ENCODE results near the gene NCKAP5. TPM values are rescaled to one million over a fixed set of nuclear protein-coding genes. Genes with fewer than 3 reads are reported as not detected.

NCKAP5 gene
- total RNA-seq, 5 donors from 2014 or later (not counting 1 experiment from before 2014, with no cell fraction given): 0.06 TPM; not detected in 4

DNA sequence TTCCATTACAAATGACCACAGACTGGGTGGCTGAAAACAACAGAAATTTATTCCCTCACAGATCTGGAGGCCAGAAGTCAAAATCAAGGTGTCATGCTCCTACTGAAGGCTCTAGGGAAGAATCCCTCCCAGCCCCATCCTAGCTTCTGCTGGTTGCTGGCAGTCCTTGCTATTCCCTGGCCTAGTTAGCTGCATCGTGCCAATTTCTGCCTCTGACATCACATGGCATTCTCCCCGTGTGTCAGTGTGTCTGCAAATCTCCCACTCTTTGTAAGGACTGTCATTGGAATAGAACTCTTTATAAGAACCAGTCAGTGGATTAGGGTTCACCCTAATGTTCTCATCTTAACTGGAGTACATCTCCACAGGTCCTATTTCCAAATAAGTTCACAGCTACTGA, 30.5 kb upstream of the NCKAP5 start:
- WGBS (ENCODE audit: insufficient coverage): 67% methylated on average over 1 of the region's 2 CpGs
- no peak overlapping the region for H3K4me3 ChIP-seq (ENCODE audit: control insufficient read depth in 1 of 2, extremely low read depth in 1 of 2, low read length in 1 of 2)
- no peak for ATAC-seq (replicated peaks in 1 of 4)
- H3K27me3 ChIP-seq (replicated peaks in 1 of 2; ENCODE audit: control insufficient read depth in 2 of 2, extremely low read depth in 1 of 2, insufficient read depth in 2 of 2, low read length in 1 of 2): peaks cover 0 to 5% of the 10 kb centered on the region in 2 experiments
- no peaks in the 10 kb centered on the region for H3K4me1 Mint-ChIP-seq
- H3K27me3 Mint-ChIP-seq: peaks cover 2 to 5% of the 10 kb centered on the region in 2 donors
- ChIA-PET POLR2A (no interaction called here), CTCF (no interaction called here)
- H3K4me3 Mint-ChIP-seq: no peak overlapping the region
- H3K36me3 Mint-ChIP-seq: no peaks in the 10 kb centered on the region
- peaks cover 0 to 5% (median 3%) of the 10 kb centered on the region in 3 donors for H3K9me3 Mint-ChIP-seq
- H3K27ac ChIP-seq (ENCODE audit: low read length): no peak overlapping the region
- H3K9me3 ChIP-seq: no peaks in the 10 kb centered on the region
- no peaks in the 10 kb centered on the region for H3K36me3 ChIP-seq (ENCODE audit: control insufficient read depth in 2 of 2, extremely low read depth in 1 of 2, insufficient read depth in 1 of 2, low read length in 1 of 2)
- no peak overlapping the region for H3K27ac Mint-ChIP-seq
- no peaks in the 10 kb centered on the region for H3K4me1 ChIP-seq (ENCODE audit: control insufficient read depth in 1 of 2, extremely low read depth in 1 of 2, insufficient read depth in 2 of 2, low read length in 2 of 2)
- DNase-seq: no peak

DNA sequence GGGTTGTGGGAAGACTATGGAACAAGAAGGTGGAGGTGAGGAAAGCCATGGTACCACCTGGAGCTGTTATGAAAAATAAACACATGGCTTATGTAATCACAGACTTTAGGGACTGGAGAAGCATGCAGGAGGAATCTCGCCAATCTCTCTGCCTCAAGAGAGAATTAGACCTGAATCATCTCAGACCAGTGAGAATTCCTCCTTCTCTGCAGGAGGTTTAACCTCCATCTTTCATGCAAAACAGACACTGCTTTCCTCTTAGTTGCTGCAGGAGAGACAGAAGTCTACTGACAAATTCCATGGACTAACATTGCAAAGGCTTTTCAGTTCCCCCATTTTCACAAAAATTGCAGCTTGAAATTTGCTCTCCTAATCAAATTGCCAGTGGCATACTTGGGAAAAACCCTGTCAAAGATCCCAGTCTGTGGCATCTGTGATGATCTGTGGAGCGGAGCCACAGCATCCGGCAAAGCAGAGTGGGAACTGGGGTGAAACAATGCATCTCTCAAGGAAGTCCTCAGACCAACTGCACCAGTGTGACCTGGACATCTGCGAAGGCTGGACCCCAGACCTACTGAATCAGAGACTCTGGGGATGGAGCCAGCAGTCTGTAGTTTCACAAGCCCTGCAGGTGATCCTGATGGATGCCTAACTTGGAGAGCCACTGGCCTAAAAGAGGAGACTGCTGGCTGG, 28.6 kb upstream of the NCKAP5 start:
- ATAC-seq (replicated peaks in 1 of 4): no peak
- Histone ChIP-seq H3K4me3 (ENCODE audit: control insufficient read depth in 1 of 2, extremely low read depth in 1 of 2, low read length in 1 of 2) (no peak overlapping the region), H3K36me3 (ENCODE audit: control insufficient read depth in 2 of 2, extremely low read depth in 1 of 2, insufficient read depth in 1 of 2, low read length in 1 of 2) (no peaks in the 10 kb centered on the region), H3K27me3 (replicated peaks in 1 of 2; ENCODE audit: control insufficient read depth in 2 of 2, extremely low read depth in 1 of 2, insufficient read depth in 2 of 2, low read length in 1 of 2) (peaks cover 0 to 5% of the 10 kb centered on the region in 2 experiments), H3K4me1 (ENCODE audit: control insufficient read depth in 1 of 2, extremely low read depth in 1 of 2, insufficient read depth in 2 of 2, low read length in 2 of 2) (no peaks in the 10 kb centered on the region), H3K27ac (ENCODE audit: low read length) (no peak overlapping the region), H3K9me3 (no peaks in the 10 kb centered on the region)
- Mint-ChIP-seq H3K9me3 (peaks cover 0 to 3% (median 2%) of the 10 kb centered on the region in 3 donors), H3K36me3 (no peaks in the 10 kb centered on the region), H3K4me3 (no peak overlapping the region), H3K27me3 (peaks cover 2 to 5% of the 10 kb centered on the region in 2 donors), H3K4me1 (no peaks in the 10 kb centered on the region), H3K27ac (no peak overlapping the region)
- 67% methylated on average over 3 of the region's 4 CpGs for WGBS (ENCODE audit: insufficient coverage)
- ChIA-PET POLR2A (no interaction called here), CTCF (no interaction called here)
- no peak for DNase-seq

- POLR2A ChIA-PET: no interaction called here
- no peak overlapping the region for H3K4me3 Mint-ChIP-seq
- no peak overlapping the region for H3K27ac ChIP-seq (ENCODE audit: low read length)
- H3K27ac Mint-ChIP-seq: no peak overlapping the region
- H3K4me3 ChIP-seq (ENCODE audit: control insufficient read depth in 1 of 2, extremely low read depth in 1 of 2, low read length in 1 of 2): no peak overlapping the region
- H3K27me3 ChIP-seq (replicated peaks in 1 of 2; ENCODE audit: control insufficient read depth in 2 of 2, extremely low read depth in 1 of 2, insufficient read depth in 2 of 2, low read length in 1 of 2): no peaks in the 10 kb centered on the region
- no peaks in the 10 kb centered on the region for H3K36me3 ChIP-seq (ENCODE audit: control insufficient read depth in 2 of 2, extremely low read depth in 1 of 2, insufficient read depth in 1 of 2, low read length in 1 of 2)
- ATAC-seq (replicated peaks in 1 of 4): no peak
- H3K27me3 Mint-ChIP-seq: peaks cover 0 to 1% of the 10 kb centered on the region in 2 donors
- WGBS (ENCODE audit: insufficient coverage): no CpG with 5 or more reads among the region's 4 CpGs
- no peaks in the 10 kb centered on the region for H3K9me3 ChIP-seq
- no peaks in the 10 kb centered on the region for H3K4me1 Mint-ChIP-seq
- H3K36me3 Mint-ChIP-seq: no peaks in the 10 kb centered on the region
- no peak for DNase-seq
- CTCF ChIA-PET: no interaction called here
- no peaks in the 10 kb centered on the region for H3K4me1 ChIP-seq (ENCODE audit: control insufficient read depth in 1 of 2, extremely low read depth in 1 of 2, insufficient read depth in 2 of 2, low read length in 2 of 2)
- peaks cover 0 to 4% (median 0%) of the 10 kb centered on the region in 3 donors for H3K9me3 Mint-ChIP-seq
Observed at GRCh38 chr2:133591164-133591563, 22.9 kb upstream of the NCKAP5 start.

- Mint-ChIP-seq H3K9me3 (peaks cover 0 to 4% (median 0%) of the 10 kb centered on the region in 3 donors), H3K4me3 (no peak overlapping the region), H3K36me3 (no peaks in the 10 kb centered on the region), H3K27ac (no peak overlapping the region), H3K4me1 (no peaks in the 10 kb centered on the region), H3K27me3 (no peaks in the 10 kb centered on the region)
- no peak for DNase-seq
- no CpG with 5 or more reads among the region's 4 CpGs for WGBS (ENCODE audit: insufficient coverage)
- Histone ChIP-seq H3K9me3 (no peaks in the 10 kb centered on the region), H3K4me3 (ENCODE audit: control insufficient read depth in 1 of 2, extremely low read depth in 1 of 2, low read length in 1 of 2) (no peak overlapping the region), H3K36me3 (ENCODE audit: control insufficient read depth in 2 of 2, extremely low read depth in 1 of 2, insufficient read depth in 1 of 2, low read length in 1 of 2) (no peaks in the 10 kb centered on the region), H3K27ac (ENCODE audit: low read length) (no peak overlapping the region), H3K27me3 (replicated peaks in 1 of 2; ENCODE audit: control insufficient read depth in 2 of 2, extremely low read depth in 1 of 2, insufficient read depth in 2 of 2, low read length in 1 of 2) (no peaks in the 10 kb centered on the region), H3K4me1 (ENCODE audit: control insufficient read depth in 1 of 2, extremely low read depth in 1 of 2, insufficient read depth in 2 of 2, low read length in 2 of 2) (no peaks in the 10 kb centered on the region)
- ChIA-PET POLR2A (no interaction called here), CTCF (no interaction called here)
- no peak for ATAC-seq (replicated peaks in 1 of 4)
Observed at GRCh38 chr2:133589456-133589855, 21.2 kb upstream of the NCKAP5 start.

- CTCF ChIA-PET: no interaction called here
- no CpG with 5 or more reads among the region's 1 CpG for WGBS (ENCODE audit: insufficient coverage)
- no peak overlapping the region for H3K4me3 Mint-ChIP-seq
Observed at GRCh38 chr2:133588144-133588543, 19.9 kb upstream of the NCKAP5 start.

GRCh38 chr2:133586978-133587377, 18.7 kb upstream of the NCKAP5 start:
- Mint-ChIP-seq H3K4me3 (no peak overlapping the region), H3K9me3 (peaks cover 0 to 4% (median 0%) of the 10 kb centered on the region in 3 donors), H3K4me1 (no peaks in the 10 kb centered on the region), H3K27me3 (peaks cover 1 to 3% of the 10 kb centered on the region in 2 donors), H3K27ac (no peak overlapping the region), H3K36me3 (no peaks in the 10 kb centered on the region)
- 68% methylated on average over 3 of the region's 6 CpGs for WGBS (ENCODE audit: insufficient coverage)
- CTCF ChIA-PET: no interaction called here
- DNase-seq (no peak), ATAC-seq (replicated peaks in 1 of 4) (no peak)
- Histone ChIP-seq H3K9me3 (no peaks in the 10 kb centered on the region), H3K4me3 (ENCODE audit: control insufficient read depth in 1 of 2, extremely low read depth in 1 of 2, low read length in 1 of 2) (no peak overlapping the region), H3K4me1 (ENCODE audit: control insufficient read depth in 1 of 2, extremely low read depth in 1 of 2, insufficient read depth in 2 of 2, low read length in 2 of 2) (no peaks in the 10 kb centered on the region), H3K36me3 (ENCODE audit: control insufficient read depth in 2 of 2, extremely low read depth in 1 of 2, insufficient read depth in 1 of 2, low read length in 1 of 2) (no peaks in the 10 kb centered on the region), H3K27me3 (replicated peaks in 1 of 2; ENCODE audit: control insufficient read depth in 2 of 2, extremely low read depth in 1 of 2, insufficient read depth in 2 of 2, low read length in 1 of 2) (no peaks in the 10 kb centered on the region), H3K27ac (ENCODE audit: low read length) (no peak overlapping the region)
- POLR2A ChIA-PET: no interaction called here

More at GRCh38 chr2:133588144-133588543, 19.9 kb upstream of the NCKAP5 start:
- POLR2A ChIA-PET: no interaction called here
- Histone ChIP-seq H3K9me3 (no peaks in the 10 kb centered on the region), H3K36me3 (ENCODE audit: control insufficient read depth in 2 of 2, extremely low read depth in 1 of 2, insufficient read depth in 1 of 2, low read length in 1 of 2) (no peaks in the 10 kb centered on the region), H3K4me3 (ENCODE audit: control insufficient read depth in 1 of 2, extremely low read depth in 1 of 2, low read length in 1 of 2) (no peak overlapping the region), H3K27ac (ENCODE audit: low read length) (no peak overlapping the region), H3K4me1 (ENCODE audit: control insufficient read depth in 1 of 2, extremely low read depth in 1 of 2, insufficient read depth in 2 of 2, low read length in 2 of 2) (no peaks in the 10 kb centered on the region), H3K27me3 (replicated peaks in 1 of 2; ENCODE audit: control insufficient read depth in 2 of 2, extremely low read depth in 1 of 2, insufficient read depth in 2 of 2, low read length in 1 of 2) (no peaks in the 10 kb centered on the region)
- Mint-ChIP-seq H3K9me3 (peaks cover 0 to 4% (median 0%) of the 10 kb centered on the region in 3 donors), H3K4me1 (no peaks in the 10 kb centered on the region), H3K36me3 (no peaks in the 10 kb centered on the region), H3K27me3 (peaks cover 1 to 3% of the 10 kb centered on the region in 2 donors), H3K27ac (no peak overlapping the region)
- no peak for DNase-seq
- ATAC-seq (replicated peaks in 1 of 4): no peak

Data from T-cell (primary cell).